HG03457 (cell line): ENCODE results near the gene MAT2A.
"Not testable (repeated sequence)": the region's sequence is repeated elsewhere in the genome, so short reads cannot be mapped to it uniquely, and the experiment has no call there.

Experiments used
- ATAC-seq: cut with Tn5 transposase; IDR thresholded peaks from one replicate; pipeline ENCODE4 v1.9.1; 2021; ENCODE audit warnings: moderate number of reproducible peaks; ENCODE audit not compliant: unreplicated experiment

The MAT2A gene

GRCh38 chr2:85578243-85579180, 39.5 kb downstream of the MAT2A start:
- ATAC-seq = no peak

- ATAC-seq = no peak
Measured at GRCh38 chr2:85579266-85579935, 40.4 kb downstream of the MAT2A start.

DNA sequence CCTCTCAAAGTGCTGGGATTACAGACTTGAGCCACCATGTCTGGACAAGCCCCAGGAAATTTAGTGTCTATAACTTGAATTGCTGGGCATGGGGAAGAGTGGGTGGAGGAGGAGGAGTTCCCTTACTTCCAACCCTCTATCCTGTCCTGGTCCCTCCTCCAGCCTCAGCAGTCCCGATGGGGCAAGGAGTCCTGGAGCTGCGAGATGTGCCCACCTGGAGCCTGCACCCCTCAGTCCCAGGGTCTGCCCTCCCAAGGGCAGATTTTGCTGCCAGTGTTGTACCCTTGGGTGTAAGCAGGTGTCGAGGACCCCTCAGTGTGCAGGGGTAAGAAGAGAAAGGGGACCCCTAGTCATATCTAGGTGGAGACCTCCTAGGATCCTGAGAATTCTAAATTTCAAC, 41.2 kb downstream of the MAT2A start:
- ATAC-seq = no peak

- ATAC-seq = no peak
Measured at GRCh38 chr2:85582492-85582891, 43.5 kb downstream of the MAT2A start.

DNA sequence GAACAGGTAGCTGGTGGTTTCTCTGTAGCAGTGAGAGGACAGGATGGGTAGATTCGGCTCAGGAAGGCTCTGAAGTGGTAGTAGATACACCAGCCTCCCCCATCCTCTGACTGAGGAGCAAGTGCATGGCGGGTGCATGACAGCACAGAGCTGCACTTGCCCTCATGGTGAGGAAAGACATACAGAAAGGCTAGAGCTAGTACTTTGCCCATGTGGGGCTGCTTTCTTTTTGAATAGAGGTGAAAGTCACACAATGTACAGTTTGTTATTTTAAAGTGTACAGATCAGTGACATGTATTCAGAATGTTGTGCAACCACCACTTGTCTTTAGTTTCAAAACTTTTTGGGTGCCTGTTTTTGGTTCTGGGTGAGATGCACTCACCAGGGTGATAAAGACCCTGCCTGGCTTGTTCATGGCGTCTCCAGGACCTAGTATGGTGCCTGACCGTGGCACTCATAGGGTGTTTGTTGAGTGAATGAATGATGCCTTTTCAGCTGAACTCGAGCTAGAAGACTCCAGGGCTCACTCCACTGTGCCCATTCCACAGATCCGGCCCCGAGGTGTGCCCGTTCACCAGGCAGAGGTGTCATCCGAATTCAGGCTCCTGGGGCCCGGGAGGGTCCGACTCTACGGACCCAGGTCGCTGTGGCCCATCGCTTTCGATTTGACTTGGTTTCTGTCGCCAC, 44.8 kb downstream of the MAT2A start:
- ATAC-seq = peak; percentile 46

DNA sequence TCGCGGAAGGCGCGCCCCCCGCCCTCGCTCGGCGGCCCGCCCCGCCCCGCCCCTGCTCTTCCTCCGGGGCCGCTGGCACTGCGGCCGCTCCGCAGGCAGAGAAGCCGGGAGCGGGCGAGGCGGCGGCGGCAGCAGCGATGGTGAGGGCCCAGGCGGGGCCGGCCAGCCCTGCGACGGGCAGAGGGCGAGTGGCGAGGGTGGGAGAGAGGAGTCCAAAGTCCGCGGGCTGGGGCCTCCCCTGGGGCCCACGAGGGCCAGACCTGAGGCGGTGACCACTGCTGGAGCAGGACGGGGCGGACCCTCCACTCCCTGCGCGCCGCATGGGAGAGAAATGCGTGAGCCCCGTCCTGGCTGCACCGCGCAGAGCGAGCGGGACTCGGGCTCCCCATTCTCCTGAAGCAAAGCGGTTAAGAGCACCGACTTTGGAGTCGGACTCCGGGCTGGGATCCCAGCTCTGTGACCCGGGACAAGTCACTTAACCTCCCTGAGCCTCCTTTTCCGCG, 45.4 kb downstream of the MAT2A start, which contains the start of gene VAMP5:
VAMP5 (plus strand) TSS at position 78 of the 503 bp plus-strand sequence; CDS start at position 138, 60 bp downstream.
- peak; percentile 18 for ATAC-seq

GRCh38 chr2:85584857-85585780, 46.2 kb downstream of the MAT2A start:
- peak; percentile 34 for ATAC-seq

- ATAC-seq = no peak
Measured at GRCh38 chr2:85585781-85586105, 46.8 kb downstream of the MAT2A start.

DNA sequence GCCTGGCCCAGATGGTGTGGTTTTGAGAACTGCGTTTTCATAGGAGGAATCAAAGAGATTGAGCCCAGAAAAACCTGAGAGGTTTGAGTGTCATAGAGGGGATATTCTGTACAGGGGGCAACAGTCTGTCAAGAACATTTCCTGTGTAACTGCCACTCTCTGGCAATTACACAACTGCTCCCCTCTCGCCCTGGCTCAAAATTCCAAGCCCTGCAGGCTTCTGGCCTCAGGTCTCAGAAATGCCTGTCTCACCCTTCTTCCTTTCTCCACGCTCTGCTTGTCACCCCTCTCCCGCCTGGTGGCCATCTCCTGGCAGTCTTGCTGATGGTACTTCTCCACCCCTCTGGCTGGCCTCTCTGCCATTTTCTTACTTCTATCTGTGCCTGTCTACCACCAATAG, 49.3 kb downstream of the MAT2A start:
- no peak for ATAC-seq

GRCh38 chr2:85588645-85589044, 49.7 kb downstream of the MAT2A start:
- ATAC-seq = no peak

DNA sequence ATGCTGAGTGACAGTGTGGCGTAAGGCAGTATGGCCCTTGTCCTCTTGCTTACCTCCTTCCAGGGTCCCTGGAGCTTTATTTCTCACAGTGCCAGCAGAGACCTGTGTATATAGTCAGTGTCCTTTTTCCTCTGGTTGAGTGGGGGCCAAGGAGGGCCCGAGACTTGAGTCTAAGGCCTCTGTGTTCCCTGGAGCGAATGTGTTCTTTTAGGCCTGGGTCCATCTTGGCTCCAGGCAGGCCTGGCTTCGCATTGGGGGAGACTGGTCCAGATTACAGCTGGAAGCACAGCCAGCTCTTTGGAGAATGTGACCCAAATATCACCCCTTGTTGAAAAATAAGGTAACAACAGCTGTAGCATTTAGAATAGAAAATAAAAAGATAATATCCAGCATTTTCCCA, 50.2 kb downstream of the MAT2A start:
- ATAC-seq = no peak

DNA sequence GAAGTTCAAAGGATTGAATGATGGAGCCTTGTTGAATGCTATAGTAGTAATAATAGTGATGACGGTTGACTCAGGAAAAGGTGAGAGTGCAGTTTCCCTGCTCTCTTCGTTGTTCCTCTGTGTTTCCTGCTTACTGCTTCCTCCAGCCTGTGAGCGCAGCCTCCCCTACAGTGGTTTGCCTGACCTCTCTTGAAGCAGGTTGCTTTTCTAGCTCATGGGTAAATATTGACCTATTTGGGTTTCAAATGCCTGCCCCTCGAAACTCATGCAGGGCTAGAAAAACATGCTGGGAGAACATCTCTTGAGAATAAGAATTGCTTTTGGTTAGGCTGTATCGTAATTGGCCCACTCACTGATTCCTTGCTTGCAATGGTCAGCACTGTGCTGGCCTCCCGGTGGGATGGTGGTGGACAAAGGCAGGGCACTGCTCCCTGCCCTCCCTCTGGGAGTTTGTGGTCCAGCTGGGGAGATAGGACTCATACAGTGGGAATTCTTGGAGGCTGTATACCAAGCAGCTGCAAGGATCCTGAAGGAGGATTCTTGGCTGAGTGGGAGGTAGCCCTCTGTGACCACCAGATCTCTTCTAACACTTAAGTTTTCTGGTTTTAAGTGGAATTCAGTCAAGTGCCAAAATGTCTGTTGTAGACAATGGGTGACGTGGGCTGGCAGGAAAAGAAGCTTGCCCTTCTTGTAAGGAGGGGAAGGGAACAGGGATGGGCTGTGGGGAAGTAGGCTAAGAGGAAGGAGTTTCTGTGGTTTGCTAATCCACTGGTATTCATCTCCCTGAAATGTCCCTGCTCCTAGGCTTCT, 51.2 kb downstream of the MAT2A start:
- ATAC-seq = no peak

DNA sequence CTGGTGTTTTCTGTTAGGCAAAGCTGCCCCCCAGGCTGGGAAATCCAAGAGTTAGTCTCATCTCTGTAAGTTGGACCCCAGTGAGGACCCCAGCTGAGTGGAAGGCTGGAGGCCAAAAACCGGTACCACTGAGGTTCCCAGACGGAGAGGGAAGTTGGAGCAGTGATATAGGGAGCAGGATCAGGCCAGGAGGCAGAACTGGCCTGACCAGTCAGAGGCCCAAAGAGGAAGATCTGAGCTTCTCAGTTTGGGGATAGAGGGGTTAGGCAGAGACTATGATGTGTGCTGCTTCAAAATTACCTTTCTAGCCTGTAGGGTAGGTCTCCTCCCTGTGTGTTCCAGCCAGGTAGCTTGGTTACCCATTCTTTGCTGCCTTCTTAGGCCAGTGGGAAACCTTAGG, 52.0 kb downstream of the MAT2A start:
- ATAC-seq = no peak

DNA sequence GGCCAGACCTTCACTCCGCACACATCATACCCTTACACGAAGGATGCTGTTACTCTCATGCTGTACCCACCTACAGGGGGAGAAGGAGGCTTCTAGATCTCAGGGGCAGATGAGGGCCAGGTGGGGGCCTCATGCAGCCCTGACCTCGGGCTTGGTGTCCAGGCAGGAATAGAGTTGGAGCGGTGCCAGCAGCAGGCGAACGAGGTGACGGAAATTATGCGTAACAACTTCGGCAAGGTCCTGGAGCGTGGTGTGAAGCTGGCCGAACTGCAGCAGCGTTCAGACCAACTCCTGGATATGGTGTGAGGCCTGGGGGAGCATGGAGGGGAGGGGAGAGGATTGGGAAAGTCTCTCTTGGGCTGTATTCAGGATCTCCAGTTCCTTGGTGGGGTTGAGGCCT, 52.6 kb downstream of the MAT2A start:
- no peak for ATAC-seq

GRCh38 chr2:85592299-85592698, 53.3 kb downstream of the MAT2A start:
- ATAC-seq = not testable (repeated sequence)

- ATAC-seq = no peak
Measured at GRCh38 chr2:85593023-85593422, 54.1 kb downstream of the MAT2A start.
